Measurements from ENCODE around the gene MINDY4. TPM values are rescaled to one million over a fixed set of nuclear protein-coding genes. Genes with fewer than 3 reads are reported as not detected.

Gene MINDY4
- total and polyA plus RNA-seq, 10 of the 15 experiments (the other 5 are each of a cell fraction or from before 2014, with no cell fraction given), result 0.10 to 0.90 (median 0.40) TPM

DNA sequence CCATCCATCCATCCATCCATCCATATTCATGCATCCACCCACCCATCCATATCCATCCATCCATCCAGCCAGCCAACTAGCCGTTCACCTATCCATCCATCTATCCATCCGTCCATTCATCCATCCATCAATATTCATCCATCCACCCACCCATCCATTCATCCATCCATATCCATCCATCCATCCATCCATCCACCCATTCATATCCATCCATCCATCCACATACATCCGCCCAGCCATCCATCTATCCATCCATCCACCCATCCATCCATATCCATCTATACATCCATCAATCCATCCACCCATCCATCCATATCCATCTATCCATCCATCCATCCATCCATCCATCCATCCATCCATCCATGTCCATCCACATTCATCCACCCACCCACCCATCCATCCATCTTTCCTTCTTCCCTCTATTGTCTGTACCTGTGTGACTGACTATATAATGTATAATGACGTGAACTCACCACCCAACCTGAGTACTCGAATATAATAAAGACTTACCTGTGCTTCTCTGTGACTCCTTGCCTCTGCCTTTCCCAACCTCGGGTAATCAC lies 16.8 kb upstream of the MINDY4 start:
- RAD21 ChIA-PET (ENCODE audit: unreplicated experiment), result no interaction called here
- H3K9ac ChIP-seq (ENCODE audit: control insufficient read depth, insufficient read depth, low read length), result no peak overlapping the region
- H2AFZ ChIP-seq (ENCODE audit: control insufficient read depth, low read depth, low read length), result no peak overlapping the region
- no peaks in the 10 kb centered on the region; a peak in 1 of 4 replicates for H3K27me3 ChIP-seq (replicated peaks in 1 of 2; ENCODE audit: control insufficient read depth in 2 of 2, insufficient read depth in 2 of 2, low read length in 1 of 2)
- CTCF ChIA-PET, result no interaction called here
- H3K27ac ChIP-seq (ENCODE audit: control insufficient read depth, insufficient read depth), result no peak overlapping the region
- H4K20me1 ChIP-seq (ENCODE audit: control insufficient read depth, insufficient read depth), result no peaks in the 10 kb centered on the region
- in situ Hi-C loops (cut with MboI) (no loop called here), intact Hi-C loops (cut with micrococcal nuclease; ENCODE audit: unreplicated experiment) (no loop called here)
- no peaks in the 10 kb centered on the region for H3K79me2 ChIP-seq (ENCODE audit: control insufficient read depth, insufficient read depth, low read length)
- H3K4me1 ChIP-seq (ENCODE audit: control insufficient read depth, insufficient read depth, low read length), result no peaks in the 10 kb centered on the region
- FAIRE-seq (no peak), DNase-seq (ENCODE audit: low read depth, low spot score) (no peak), ATAC-seq (no peak)
- no peak overlapping the region for H3K4me2 ChIP-seq (ENCODE audit: control insufficient read depth, insufficient read depth)
- TF ChIP-seq RAD21 (IDR thresholded peaks at IDR 0.05; ENCODE audit: insufficient read depth, low read depth, low read length), result no peak
- TF ChIP-seq ETV6 (conservative IDR thresholded peaks at IDR 0.05 in 1 of 2, IDR thresholded peaks at IDR 0.05 in 1 of 2; ENCODE audit: borderline replicate concordance in 1 of 2, low read depth in 1 of 2), result no peak
- no peak for TF ChIP-seq POLR2AphosphoS2 (IDR thresholded peaks at IDR 0.05; ENCODE audit: low read depth, low read length)
- no peak for TF ChIP-seq E2F8 (IDR thresholded peaks at IDR 0.05; ENCODE audit: low read depth, partially characterized antibody)
- no peak for TF ChIP-seq E2F4 (IDR thresholded peaks at IDR 0.05; ENCODE audit: low read depth, low read length)
- TF ChIP-seq NRF1 (conservative IDR thresholded peaks at IDR 0.05; ENCODE audit: low read depth, low read length), result no peak
- no peak for TF ChIP-seq IKZF2 (IDR thresholded peaks at IDR 0.05)
- H3K9me3 ChIP-seq (replicated peaks; ENCODE audit: control insufficient read depth, insufficient read depth, low read length), result no peaks in the 10 kb centered on the region; the same call in 2 of the 3 replicates
- H3K4me3 ChIP-seq, result no peak overlapping the region
- WGBS (ENCODE audit: insufficient coverage, insufficient replicate concordance, low lambda C conversion rate, missing lambda C conversion rate), result 66% methylated on average over 6 of the region's 6 CpGs
- no peaks in the 10 kb centered on the region for H3K36me3 ChIP-seq (ENCODE audit: control insufficient read depth in 2 of 2, insufficient read depth in 2 of 2, low read length in 1 of 2)
- POLR2A ChIA-PET, result no interaction called here
- no TSS peak for BruUV-seq (replicated peaks)
- SMC1A ChIA-PET (ENCODE audit: uncharacterized antibody, unreplicated experiment), result no interaction called here
